KG1 (cell line): ENCODE results near the gene ACTR1A.
A peak's percentile ranks its signal among the peaks of the same experiment; 100 is the strongest.

Experiments used
- DNase-seq: peaks from one replicate; lab custom pipeline; 2025; lab: John Stamatoyannopoulos, UW

ACTR1A gene

GRCh38 chr10:102452672-102453340, 49.7 kb downstream of the ACTR1A start:
- DNase-seq: no peak

GRCh38 chr10:102451105-102451969, 51.2 kb downstream of the ACTR1A start, which contains the start of gene C10orf95:
Gene C10orf95 (minus strand): TSS chr10:102451543. CDS start chr10:102451093, 450 bp downstream.
- no peak for DNase-seq

GRCh38 chr10:102450374-102451104, 52.0 kb downstream of the ACTR1A start:
- DNase-seq: peak; percentile 59

- DNase-seq: no peak
Observed at GRCh38 chr10:102450124-102450373, 52.5 kb downstream of the ACTR1A start.

- DNase-seq: peak; percentile 50
Observed at GRCh38 chr10:102449321-102450123, 53.0 kb downstream of the ACTR1A start.

- no peak for DNase-seq
Observed at GRCh38 chr10:102444851-102445250, 57.7 kb downstream of the ACTR1A start.

- DNase-seq: no peak
Observed at GRCh38 chr10:102438374-102438773, 64.1 kb downstream of the ACTR1A start.

GRCh38 chr10:102437515-102437914, 65.0 kb downstream of the ACTR1A start:
- no peak for DNase-seq

- no peak for DNase-seq
Observed at GRCh38 chr10:102436312-102436711, 66.2 kb downstream of the ACTR1A start.

GRCh38 chr10:102435529-102436233, 66.8 kb downstream of the ACTR1A start:
- DNase-seq: peak; percentile 79

- peak; percentile 58 for DNase-seq
Observed at GRCh38 chr10:102435133-102435497, 67.4 kb downstream of the ACTR1A start.

- peak; percentile 10 for DNase-seq
Observed at GRCh38 chr10:102434394-102435132, 67.9 kb downstream of the ACTR1A start.

GRCh38 chr10:102433619-102434046, 68.9 kb downstream of the ACTR1A start:
- peak; percentile 14 for DNase-seq

GRCh38 chr10:102432162-102432950, 70.2 kb downstream of the ACTR1A start, which contains the start of gene CUEDC2:
Gene CUEDC2 (minus strand): TSS chr10:102432574. CDS start chr10:102425188, 7,386 bp downstream.
- DNase-seq: peak; percentile 97

- no peak for DNase-seq
Observed at GRCh38 chr10:102431452-102432124, 70.9 kb downstream of the ACTR1A start.

GRCh38 chr10:102429468-102429867, 73.0 kb downstream of the ACTR1A start:
- DNase-seq: no peak
